Measurements from ENCODE around the gene DKC1.

The DKC1 gene

DNA sequence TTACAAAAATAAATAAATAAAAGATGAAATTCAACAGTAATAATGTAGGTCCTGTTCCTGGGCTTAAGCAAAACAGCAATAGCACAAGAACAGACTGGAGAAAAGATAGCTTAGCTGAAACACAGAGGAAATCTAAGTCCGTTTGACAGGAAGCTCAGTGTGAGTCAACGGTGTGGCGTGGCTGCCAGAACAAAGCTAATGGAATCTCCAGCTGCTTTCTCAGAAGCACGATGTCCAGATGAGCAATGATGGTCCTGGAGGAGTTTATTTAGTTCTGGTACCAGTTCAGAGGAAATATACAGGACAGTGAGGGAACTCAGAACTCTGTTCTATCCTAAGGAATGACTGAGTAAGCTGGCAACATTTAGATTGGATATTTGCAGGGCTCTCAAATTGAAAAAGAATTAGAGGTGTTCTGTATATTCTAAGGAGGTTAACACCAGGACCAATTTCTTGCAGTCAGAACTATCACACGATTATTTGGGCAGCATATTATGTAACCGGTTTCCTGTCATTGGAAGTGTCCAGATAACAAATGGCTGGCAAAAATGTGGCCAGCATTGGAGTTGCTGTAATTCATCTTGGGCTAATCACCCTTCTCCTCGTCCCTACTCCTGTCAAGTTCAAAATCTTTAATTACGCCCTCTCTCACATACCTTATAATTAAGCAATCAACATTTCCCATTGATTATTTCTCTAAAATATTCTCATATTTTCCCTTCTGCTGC lies 24.5 kb upstream of the DKC1 start:
- no peak for DNase-seq

DNA sequence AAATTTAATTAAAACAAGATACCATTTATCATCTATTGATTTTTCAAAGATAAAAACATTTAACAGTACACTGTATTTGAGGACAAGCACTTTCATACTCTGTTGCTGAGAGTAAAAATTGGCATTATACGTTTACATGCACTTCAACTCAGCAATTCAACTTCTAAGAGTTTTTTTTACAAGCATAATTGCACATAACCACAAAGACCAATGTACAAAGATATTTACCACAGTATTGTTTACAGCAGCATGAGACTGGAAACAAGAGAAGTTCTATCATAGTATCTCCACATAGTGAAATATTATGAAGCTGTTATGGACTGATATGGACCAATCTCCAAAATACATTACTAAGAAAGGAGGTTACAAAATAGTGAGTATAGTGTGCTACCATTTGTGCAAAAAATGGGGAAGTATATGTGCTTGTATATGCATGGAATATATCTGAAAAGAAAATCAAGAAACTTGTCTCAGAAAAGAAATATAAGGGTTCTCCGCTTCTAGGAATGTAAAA lies 22.7 kb upstream of the DKC1 start:
- no peak for DNase-seq

DNA sequence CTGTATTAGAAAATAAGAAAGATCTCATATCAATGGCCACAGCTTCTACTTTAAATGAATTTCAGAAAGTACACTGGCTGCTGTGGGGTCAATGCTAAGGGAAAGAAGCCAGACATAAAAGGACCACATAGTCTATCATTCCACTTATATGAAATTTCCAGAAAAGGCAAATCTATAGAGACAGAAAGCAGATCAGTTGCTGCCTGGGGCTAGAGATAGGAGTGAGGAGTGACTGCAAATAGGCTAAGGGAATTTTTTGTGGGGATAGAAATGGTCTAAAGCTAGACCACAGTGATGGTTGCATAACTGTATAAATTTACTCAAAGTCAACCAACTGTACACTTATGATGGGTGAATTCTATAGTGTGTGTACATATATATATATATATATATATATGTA lies 20.1 kb upstream of the DKC1 start:
- no peak for DNase-seq

DNA sequence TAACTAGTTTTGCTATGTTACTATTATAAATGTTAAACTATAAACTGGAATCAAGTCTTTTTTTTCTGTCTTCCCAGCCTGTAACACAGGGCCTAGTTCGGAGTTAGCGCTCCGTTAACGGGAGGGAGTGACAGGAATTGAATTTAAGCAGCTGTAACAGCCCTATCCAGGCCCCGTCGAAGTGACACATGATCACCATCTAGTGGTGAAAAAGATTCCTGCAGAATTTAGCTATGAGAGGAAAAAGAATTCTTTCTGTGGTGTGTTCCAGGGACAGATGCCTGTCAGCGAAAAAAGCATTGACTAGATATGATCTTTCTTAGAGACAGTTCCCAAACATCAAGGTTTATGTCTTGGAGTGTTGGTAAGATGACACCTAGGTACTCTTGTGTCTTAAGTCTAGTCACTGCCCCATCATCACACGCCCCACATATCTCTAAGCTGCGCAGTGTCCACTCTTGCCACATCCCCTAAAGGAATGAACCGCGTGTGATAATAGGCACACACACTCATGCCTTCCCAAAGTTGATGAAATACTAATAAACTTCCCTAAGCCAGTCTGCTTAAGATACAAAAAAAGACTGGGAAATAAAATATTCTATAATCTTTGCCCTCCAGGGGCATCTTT lies 13.8 kb upstream of the DKC1 start:
- DNase-seq = peak; percentile 78

DNA sequence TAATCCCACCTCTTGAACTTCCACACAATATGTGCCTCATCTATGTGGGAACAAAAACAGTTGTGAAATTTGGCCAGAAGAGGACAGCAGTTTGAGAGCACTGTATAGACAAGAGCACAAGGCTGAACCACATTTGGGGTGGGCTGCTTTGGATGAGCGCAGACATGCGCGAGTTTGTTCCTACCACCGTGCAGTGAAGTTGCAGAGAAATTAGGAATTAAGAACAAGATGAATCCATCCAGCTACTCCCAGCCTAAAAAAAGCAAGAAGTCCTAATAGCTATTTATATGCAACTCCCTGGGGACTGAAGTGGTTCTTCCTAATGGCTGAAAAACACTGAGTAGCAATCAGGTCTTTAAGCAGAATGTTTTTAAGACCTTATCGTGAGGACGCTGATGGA lies 12.8 kb upstream of the DKC1 start:
- peak; percentile 10 for DNase-seq

DNA sequence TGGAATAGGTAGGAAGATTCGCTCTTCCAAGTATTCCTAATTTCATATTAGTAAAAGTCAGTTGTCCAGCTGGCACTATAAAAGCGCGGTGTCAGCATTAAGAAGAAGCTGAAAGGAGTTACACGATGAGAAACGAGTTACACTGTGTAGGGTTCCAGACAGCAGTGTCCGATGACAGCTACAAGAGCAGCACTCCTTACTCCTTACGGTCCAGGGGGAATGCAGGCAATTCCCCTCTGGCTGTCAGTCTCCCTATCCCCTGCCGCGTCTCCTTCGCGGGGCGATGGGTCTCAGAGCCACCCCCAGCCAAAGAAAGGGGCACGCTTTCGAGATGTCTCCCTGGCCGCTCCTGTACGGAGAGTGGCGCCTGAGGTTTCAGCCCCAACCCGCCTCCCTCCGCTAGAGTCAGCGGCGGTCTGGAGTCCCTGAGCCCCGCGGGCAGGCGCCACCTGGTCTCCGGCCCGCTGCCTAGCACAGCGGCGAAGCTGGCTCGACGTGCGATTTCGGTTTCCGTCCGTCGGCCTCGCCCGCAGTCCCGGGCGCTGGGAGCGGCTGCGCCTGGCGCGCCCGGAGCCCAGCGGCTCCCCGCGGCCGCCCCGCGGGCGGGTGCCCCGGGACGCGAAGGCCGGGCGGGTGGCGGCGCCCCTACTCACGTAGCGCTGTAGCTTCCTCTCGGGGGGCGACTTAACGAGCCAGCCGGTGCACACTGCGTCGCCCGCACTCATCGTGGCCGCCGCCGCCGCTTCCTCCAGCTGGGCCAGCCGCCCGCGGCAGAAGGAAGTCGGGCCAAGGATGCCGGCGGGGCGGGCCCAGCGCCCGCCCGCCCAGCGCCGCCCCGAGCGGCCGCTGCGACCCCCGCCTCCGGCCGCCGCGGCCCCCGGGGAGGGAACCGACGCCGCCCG lies 12.1 kb upstream of the DKC1 start, which contains the start of gene GAB3:
Gene GAB3, minus strand, starts transcription at position 777 of the 902 bp plus-strand sequence. Its CDS starts 52 bp downstream, at position 725.
- no peak for DNase-seq

DNA sequence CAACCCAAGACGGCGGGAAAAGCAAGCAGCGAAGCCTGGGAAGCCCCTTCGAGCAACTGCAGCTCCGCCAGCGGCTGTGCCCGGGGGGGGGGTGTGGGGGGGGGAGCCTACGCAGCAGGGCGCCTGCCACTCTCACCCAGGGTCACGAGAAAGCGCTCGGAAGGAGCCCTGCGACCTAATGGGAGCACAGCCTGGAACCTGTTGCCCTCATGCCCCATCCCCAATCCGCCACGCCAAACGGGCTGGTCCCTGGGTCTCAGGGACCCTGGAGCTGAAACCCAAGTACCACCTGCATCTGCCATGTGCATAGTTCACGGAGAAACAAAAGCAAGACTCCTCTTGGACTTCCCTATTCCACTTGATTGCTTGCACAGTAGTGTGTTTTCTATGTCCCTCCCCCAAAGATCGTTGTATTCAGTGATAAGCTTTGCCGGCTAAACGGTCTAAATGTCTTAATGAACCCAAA lies 11.4 kb upstream of the DKC1 start:
- DNase-seq = no peak

DNA sequence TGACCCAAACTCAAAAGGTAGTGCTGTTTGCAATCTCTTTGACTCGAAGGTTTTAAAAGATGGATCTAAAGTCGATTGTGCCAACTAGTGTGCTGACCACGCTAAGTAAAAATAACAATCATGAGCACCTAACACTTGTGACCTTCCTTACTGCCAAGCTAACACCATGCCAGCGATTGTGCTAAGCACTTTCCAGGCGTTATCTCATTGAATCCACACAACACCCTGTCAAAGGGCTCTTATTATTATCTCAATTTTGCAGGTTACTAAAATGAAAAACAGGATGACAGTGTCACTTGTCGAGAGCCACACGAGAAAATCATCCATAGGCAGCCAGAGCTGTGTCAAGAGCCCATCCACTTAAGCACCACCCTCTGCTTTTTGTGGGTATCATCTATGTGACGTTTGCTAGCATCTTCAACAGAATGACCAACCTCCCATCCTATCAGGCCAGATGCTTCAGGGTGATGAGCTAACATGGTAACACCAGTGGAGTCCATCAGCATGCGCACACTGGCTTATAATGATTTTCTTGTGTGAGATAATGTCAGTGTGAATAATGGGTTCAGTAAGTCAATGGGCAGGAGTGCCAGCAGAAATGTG lies 10.9 kb upstream of the DKC1 start:
- peak; percentile 82 for DNase-seq

DNA sequence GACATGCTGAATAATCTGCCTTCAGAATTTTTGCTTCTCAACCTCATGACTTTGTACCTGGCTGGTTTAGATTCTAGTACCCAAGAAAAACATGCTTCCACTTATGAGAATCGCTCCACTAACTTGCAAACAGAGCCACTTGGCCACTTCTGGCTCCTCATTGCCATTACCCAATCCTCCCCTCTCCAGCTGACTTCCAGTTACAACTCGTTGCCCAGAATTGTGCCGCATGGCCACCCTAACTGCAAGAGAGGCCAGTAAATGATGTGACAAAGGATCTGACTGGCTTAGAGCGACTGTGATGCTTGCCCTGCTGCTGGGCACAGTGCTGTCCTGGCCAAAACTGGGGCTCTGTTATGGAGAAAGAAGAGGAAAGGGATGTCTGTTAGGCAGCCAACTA lies 4.0 kb upstream of the DKC1 start:
- no peak for DNase-seq

DNA sequence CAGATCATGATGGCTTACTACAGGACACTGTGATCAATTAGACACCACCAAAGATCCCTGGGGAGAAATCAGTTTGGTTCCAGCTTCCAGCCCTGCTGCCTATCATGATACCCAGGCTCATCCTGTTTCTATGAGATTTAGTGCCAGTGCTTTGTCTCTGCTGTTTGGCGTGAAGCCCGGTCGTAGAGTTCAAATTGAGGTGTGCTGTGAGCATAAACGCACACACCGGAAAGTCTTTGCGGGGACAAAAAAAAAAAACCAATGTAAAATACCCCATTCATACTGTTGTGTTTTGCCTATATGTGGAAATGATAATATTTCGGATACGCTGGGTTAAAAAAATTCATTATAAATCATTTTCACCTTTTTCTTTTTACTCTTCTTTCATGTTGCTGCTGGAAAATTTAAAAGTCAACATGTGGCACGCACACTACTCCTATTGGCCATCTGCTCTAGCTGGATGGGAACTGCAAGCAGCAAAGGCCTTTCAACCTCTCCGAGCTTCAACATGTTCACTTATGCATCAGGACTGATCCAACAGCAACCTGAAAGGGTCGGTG lies 607 bp upstream of the DKC1 start:
- DNase-seq = peak; percentile 43

DNA sequence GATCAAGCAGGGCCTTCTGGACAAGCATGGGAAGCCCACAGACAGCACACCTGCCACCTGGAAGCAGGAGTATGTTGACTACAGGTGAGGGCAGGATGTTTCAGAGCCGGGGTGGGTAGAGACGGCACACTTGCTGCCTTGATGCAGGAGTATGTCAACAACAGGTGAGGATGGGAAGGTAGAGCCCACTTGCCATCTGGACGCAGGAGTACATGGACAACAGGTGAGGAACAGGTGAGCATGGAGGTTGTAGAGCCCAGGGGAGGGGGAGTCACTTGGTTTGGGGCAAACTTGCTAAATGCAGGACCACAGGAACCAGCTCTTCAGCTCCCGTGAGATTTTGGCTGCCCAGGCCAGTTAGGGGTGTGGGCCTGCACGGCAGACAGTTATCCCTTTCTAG lies 12.0 kb downstream of the DKC1 start:
- DNase-seq = no peak

DNA sequence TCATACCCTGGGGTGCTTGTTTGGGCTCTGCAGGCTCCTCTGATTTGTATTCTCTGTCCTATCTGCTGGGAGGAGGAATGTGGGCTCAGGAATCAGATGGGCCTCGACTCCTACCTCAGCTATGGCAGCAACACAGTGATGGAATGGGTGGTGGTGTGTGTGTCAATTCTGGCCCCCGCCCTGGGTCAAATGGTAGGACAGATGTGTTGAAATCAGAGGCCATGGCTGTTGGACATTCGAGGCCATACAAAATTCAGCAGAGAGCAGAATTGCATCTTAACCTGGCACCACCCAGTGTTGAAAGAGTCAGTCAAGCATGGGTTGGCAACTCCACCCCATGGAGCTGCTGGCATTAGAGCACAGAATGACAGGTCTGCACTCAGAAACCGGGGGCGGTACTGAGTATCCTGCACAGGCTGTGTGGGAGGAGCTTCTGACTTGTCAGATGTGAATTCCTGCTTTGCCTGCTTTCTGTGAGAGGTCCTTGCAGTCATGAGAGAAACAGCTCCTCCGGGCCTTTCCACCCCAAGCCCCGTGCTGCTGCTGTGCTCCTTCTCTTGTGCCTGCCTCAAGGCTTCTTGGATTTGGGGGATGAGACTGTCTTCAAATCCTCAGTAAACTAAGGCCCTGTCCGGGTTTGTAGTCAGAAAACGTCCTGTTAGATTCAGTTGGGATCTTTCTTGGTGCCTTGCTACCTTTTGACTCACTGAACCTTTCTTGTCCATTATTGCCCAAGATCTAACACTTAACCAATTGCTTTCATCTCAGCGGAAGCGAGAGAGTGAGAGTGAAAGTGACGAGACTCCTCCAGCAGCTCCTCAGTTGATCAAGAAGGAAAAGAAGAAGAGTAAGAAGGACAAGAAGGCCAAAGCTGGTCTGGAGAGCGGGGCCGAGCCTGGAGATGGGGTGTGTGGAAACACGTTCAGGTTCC lies 13.0 kb downstream of the DKC1 start:
- DNase-seq = no peak

DNA sequence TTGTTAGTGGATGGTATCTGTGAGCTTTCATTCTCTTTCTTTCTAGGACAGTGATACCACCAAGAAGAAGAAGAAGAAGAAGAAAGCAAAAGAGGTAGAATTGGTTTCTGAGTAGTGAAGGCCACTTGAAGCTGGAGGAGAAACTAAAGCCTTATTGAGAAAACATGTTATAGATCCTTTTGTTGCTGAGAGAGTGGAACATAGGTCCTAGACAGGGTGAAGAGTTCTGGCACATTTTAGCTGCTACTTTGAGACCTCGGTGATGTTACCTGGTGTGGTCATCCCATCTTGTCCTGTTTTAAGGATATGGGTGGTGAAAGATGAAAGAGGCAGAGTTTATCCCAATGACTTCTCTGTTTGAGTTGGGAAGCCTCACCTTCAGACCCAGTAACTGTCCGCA lies 14.1 kb downstream of the DKC1 start:
- no peak for DNase-seq

DNA sequence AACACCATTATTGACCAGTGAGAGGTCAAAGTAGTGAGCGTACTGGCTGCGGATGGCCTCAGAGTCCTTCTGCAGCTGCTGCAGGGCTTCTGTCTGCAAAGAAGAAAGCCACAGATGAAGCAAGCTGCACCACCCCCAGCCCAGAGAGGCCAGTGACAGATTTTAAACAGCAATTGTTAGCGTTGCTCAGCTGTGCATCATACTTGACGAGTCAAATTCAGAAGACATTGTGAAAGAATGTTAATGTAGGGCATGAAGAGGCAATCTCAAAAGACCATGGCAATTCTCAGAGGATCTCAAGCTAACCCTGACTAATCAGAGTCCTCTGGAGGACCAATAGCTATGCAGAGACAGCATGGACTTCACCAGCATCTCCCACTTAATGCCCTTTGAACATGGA lies 16.6 kb downstream of the DKC1 start:
- DNase-seq = no peak

DNA sequence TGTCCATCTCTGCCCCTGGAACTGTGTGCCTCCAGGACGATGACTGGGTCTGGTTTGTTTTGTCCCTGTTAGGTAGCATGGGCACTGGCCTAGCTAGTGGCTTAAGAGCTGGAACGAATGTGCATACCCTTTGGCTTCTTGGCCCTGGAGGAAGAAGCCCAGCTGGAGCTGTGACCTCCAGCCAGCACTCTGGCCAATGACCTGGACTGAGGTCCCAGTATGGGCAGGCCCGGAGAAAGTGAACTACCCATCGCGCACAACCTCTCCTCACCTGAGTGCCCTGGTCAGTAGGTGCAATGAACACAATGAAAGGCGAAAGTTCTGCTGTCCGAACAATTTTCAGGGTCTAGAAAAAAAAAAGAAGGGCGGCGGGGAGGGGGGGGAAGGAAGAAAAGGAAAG lies 18.3 kb downstream of the DKC1 start:
- DNase-seq = no peak

DNA sequence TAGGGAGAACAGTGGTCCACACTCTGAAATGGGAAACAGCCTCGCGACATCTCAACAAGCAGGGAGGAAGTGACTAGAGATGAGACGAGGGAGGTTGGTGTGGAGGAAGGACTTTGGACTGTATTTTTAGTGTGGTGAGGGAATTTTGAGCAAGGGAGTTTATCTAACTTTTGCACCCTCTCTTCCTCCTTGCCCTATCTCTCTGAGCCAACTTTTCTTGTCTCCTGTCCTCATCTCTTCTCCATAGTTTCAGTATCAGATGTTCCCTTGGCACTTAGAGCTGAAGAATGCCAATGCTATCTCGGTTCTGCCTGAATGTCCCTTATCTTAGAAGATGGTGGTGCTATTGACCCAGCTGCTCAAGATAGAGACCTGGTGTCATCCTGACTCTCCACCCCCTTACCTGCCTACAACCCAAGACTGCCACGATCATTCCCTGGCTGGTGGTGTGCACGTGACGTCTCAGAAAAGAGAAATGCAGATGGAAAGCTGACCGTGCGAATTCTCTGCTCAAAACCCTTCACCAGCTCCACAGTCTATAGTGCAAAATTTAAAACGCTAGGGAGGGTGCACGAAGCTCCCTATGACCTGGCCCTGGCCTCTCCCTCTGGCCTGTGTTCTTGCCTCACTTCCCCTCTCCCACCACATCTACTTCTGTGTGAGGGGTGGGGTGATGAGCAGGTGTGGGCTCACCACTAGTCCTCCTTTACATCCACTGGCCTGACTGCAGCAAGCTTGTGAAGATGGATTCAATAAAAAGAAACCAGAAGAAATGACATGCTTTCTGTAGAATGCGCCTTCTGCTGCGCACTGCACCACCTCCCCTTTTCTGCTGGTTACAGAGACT lies 21.7 kb downstream of the DKC1 start:
- no peak for DNase-seq

DNA sequence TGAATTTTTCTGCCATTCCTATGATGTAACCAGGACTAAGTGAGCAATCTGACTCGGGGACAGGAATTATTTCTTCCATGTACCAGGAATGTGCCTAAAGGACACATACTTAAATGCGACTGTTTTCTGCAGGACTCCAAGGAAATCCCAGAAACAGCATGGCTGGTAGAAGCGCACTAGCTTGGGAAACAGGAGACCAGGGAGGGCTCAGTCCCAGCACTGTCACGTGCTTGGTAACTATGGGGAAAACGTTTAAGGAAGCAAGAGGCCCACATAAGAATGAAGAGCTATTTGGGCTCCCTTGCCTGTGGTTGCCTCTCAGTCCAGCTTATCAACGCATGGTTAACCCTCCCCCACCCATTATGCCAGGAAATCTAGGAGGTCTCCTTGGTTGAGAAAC lies 23.1 kb downstream of the DKC1 start:
- DNase-seq = no peak

DNA sequence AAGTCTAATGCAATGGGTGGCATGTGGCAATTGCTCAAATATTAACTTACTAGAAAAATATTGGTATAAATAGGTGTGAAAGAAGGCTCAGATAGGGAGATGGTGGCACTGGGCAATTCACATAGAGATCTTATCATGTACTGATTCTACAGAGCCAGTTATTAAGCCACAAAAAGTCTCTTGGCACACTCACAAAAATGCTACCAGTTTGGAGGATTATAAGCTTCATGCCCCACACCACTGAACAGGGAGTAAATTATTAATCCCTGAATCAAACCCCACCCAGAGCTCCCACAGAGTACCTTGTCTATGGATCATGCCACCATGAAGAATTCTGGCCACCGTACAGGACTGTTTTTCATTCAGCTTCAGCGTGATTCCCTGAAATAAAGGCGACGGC lies 28.8 kb downstream of the DKC1 start:
- DNase-seq = no peak

DNA sequence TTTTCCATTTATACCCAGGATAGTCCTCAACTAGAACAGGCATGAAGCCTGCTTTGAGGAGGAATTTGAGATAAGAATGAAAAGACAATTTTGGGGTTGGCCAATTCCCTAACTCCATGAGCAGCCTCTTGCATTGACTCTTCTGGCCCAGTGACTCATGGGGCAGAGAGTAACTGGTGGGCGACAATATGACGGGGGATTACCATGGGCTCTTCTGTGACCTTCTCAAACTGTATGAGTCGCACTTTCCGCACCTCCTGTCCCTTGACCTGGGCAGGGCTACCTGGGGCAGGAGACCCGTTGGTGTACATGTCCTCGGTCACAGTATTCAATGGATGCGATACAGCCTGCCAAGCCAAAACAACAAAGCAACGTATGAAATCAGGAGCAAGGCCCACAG lies 29.3 kb downstream of the DKC1 start:
- no peak for DNase-seq

DNA sequence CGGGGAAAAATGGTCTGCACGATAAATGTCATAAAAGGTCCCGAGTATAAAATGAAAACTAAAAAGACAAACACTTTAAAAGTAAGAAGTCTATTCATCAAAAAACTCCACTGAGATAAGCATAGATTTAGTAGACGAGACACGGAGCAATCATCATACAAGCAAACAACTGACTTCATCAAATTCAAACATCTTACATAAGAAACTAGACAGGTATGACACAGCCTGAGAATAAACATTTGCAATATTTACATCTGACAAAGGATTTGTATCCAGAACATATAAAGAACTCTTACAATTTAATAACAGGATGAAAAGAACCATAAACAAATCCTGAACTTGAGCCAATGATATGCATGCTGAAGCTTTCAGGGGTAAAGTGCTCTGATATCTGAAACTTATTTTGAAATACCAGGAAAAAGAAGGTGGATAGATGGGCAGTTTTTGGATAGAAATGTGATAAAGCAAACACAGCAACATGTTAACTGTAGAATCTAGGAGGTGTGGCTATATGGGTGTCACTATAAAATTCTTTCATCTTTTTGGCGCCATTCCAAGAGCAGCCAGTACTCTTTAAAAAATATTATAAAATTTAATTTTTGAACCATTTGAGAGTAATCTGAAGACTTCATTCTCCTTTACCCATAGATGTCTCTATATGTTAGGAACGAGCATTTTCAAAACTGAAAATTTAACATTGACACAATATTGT lies 30.6 kb downstream of the DKC1 start:
- no peak for DNase-seq
